ENCODE results near the gene EZH1. TPM values are rescaled to one million over a fixed set of nuclear protein-coding genes. Genes with fewer than 3 reads are reported as not detected.
A peak's percentile ranks its signal among the peaks of the same experiment; 100 is the strongest.

Gene EZH1
- total RNA-seq, 1 experiment from 2014 or later: 31.7 TPM

DNA sequence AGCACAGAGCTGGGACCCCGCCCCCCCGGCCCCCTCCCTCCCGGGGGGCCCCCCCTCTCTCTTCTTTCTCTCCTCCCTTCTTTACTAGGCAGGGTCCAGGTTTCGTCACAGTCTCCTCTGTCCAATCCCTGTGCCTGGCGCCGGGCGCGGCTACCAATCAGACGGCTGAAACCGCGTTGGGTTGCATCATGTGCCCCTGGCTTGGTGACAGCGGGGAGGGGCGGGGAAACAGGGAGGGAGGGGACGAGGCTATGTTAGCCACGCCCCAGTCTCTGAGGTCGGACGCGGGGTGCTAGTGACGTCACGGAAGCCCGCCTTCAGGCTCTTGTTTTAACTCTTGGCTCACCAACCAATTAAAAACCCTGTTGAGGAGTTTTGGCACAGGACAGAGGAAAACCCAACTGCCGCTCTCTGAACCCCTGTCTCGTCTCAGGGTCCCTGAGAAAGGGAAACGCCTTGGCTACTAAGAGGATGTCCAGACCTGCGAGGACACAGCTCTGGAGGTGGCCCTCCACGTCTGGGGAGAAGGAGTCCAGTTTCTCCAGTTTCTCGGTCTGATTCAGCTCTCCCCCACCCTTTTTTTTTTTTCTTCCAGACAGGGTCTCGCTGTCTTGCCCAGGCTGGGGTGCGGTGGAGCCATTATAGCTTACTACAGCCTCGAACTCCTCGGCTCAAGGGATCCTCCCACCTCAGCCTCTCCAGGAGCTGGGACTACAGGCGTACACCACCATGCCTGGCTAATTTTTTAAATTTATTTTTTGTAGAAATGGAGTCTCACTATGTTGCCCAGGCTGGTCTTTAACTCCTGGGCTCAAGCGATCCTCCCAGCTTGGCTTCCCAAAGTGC lies 67.6 kb downstream of the EZH1 start:
- Mint-ChIP-seq H3K36me3 (ENCODE audit: insufficient read depth, unreplicated experiment) (peaks cover 14% of the 10 kb centered on the region), H3K4me3 (ENCODE audit: unreplicated experiment) (peak overlapping the region; percentile 86), H3K9me3 (ENCODE audit: unreplicated experiment) (no peaks in the 10 kb centered on the region), H3K27me3 (ENCODE audit: insufficient read depth, unreplicated experiment) (no peaks in the 10 kb centered on the region), H3K4me1 (ENCODE audit: insufficient read depth, unreplicated experiment) (peaks cover 22% of the 10 kb centered on the region), H3K27ac (ENCODE audit: low read depth, unreplicated experiment) (peak overlapping the region; percentile 42)
- CTCF ChIA-PET: interaction anchor here (0.7 to 6.3 kb wide), 6 partner anchors 13 to 100 kb away, joined by 3 to 61 read pairs (median 6); partner anchors contain the start of genes PSMC3IP, RETREG3 and TUBG1
- POLR2A ChIA-PET: interaction anchor here (0.5 to 10.9 kb wide), 18 partner anchors 9 to 711 kb away, joined by 3 to 158 read pairs (median 10); partner anchors contain the start of genes CAVIN1, CNP, COASY and MLX
- TF ChIP-seq, protein P1, sequence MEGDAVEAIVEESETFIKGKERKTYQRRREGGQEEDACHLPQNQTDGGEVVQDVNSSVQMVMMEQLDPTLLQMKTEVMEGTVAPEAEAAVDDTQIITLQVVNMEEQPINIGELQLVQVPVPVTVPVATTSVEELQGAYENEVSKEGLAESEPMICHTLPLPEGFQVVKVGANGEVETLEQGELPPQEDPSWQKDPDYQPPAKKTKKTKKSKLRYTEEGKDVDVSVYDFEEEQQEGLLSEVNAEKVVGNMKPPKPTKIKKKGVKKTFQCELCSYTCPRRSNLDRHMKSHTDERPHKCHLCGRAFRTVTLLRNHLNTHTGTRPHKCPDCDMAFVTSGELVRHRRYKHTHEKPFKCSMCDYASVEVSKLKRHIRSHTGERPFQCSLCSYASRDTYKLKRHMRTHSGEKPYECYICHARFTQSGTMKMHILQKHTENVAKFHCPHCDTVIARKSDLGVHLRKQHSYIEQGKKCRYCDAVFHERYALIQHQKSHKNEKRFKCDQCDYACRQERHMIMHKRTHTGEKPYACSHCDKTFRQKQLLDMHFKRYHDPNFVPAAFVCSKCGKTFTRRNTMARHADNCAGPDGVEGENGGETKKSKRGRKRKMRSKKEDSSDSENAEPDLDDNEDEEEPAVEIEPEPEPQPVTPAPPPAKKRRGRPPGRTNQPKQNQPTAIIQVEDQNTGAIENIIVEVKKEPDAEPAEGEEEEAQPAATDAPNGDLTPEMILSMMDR (IDR thresholded peaks at IDR 0.05; ENCODE audit: unreplicated experiment): no peak
- DNase-seq (ENCODE audit: unreplicated experiment): peak; percentile 100
- intact Hi-C loops (cut with micrococcal nuclease): loop anchor here (5.0 kb wide), 2 partner anchors 55 to 70 kb away; partner anchors contain the start of genes RETREG3 and TUBG1
- BruUV-seq (replicated peaks): no TSS peak

DNA sequence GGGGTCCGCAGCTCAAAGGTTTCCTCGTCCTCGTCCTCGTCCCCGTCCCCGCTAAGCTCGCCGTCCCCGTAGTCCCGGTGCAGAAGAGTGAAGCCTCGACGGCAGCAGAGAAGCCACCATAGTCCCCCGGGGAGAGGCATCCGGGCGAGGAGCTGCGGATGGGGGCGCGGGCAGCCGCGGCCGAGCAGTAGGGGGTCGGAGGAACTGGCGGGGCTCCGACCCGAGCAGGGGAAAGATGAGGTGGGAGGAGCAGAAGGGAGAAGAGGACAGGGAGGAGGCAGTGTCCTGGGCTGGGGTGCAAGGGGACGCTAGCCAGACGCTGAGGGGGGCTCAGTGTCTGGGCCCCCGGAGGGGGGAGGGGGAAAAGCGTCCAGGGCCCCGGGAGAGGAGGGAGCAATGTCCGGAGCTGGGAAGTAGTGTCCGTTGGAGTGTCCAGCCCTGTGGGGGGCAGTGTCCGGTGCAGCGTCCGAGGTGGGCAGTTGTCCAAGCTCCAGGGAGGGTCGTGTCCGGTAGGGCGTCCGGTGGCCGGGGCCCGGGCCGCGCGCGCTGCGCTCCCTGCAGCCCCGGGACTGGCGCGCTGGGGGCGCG lies 68.3 kb downstream of the EZH1 start, which contains the start of gene PLEKHH3:
Gene PLEKHH3, minus strand, starts transcription at position 571 of the 588 bp plus-strand sequence. Its CDS starts 431 bp downstream, at position 140.
- TF ChIP-seq, protein P1 (IDR thresholded peaks at IDR 0.05; ENCODE audit: unreplicated experiment): no peak
- intact Hi-C loops (cut with micrococcal nuclease): loop anchor here (5.0 kb wide), 2 partner anchors 54 to 69 kb away; partner anchors contain the start of genes RETREG3 and TUBG1
- ChIA-PET CTCF (interaction anchor here (0.6 to 6.3 kb wide), 5 partner anchors 9 to 99 kb away, joined by 3 to 61 read pairs (median 8); partner anchors contain the start of gene PSMC3IP), POLR2A (interaction anchor here (0.5 to 10.9 kb wide), 22 partner anchors 8 to 711 kb away, joined by 3 to 158 read pairs (median 7); partner anchors contain the start of genes CAVIN1, CNP, COASY and MLX)
- BruUV-seq (replicated peaks): no TSS peak
- Mint-ChIP-seq H3K9me3 (ENCODE audit: unreplicated experiment) (no peaks in the 10 kb centered on the region), H3K27me3 (ENCODE audit: insufficient read depth, unreplicated experiment) (no peaks in the 10 kb centered on the region), H3K36me3 (ENCODE audit: insufficient read depth, unreplicated experiment) (peaks cover 21% of the 10 kb centered on the region), H3K4me1 (ENCODE audit: insufficient read depth, unreplicated experiment) (peaks cover 17% of the 10 kb centered on the region), H3K27ac (ENCODE audit: low read depth, unreplicated experiment) (peak within 1 kb of the TSS; percentile 42), H3K4me3 (ENCODE audit: unreplicated experiment) (peak within 1 kb of the TSS; percentile 86)
- DNase-seq (ENCODE audit: unreplicated experiment): peak; percentile 41

DNA sequence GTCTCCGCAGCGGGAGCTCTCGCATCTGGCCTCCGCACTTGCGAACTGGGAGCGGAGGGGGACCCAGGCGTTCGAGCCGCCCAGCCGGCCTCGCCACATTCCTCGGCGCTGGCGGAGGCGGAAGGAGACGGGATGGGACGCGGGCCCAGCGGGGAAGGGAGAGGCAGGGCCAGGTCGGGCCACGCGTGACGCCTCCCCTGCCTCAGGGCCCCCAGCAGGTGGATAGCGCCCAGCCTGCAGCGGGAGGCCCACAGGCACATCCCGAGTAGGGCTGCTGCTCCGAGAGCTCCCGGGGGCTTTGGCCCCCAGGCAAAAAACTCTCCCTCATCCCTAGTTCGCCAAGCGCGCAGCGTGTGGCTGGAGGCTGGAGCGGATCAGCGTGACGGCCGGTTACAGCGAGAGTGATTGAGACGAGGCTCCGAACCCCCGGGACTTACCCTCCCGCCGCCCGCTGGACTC lies 68.8 kb downstream of the EZH1 start:
- POLR2A ChIA-PET: interaction anchor here (0.5 to 10.9 kb wide), 18 partner anchors 8 to 710 kb away, joined by 3 to 158 read pairs (median 10); partner anchors contain the start of genes COASY, NAGLU, PSMC3IP and RETREG3
- TF ChIP-seq, protein P1 (IDR thresholded peaks at IDR 0.05; ENCODE audit: unreplicated experiment): no peak

More for the DNA sequence above, 68.8 kb downstream of the EZH1 start:
- peaks cover 27% of the 10 kb centered on the region for H3K36me3 Mint-ChIP-seq (ENCODE audit: insufficient read depth, unreplicated experiment)
- H3K9me3 Mint-ChIP-seq (ENCODE audit: unreplicated experiment): no peaks in the 10 kb centered on the region
- H3K4me1 Mint-ChIP-seq (ENCODE audit: insufficient read depth, unreplicated experiment): peaks cover 16% of the 10 kb centered on the region
- CTCF ChIA-PET: interaction anchor here (0.6 to 6.3 kb wide), 5 partner anchors 9 to 99 kb away, joined by 3 to 61 read pairs (median 8); partner anchors contain the start of gene PSMC3IP
- H3K27me3 Mint-ChIP-seq (ENCODE audit: insufficient read depth, unreplicated experiment): no peaks in the 10 kb centered on the region
- H3K27ac Mint-ChIP-seq (ENCODE audit: low read depth, unreplicated experiment): peak overlapping the region; percentile 42
- intact Hi-C loops (cut with micrococcal nuclease): loop anchor here (5.0 kb wide), 2 partner anchors 54 to 69 kb away; partner anchors contain the start of genes RETREG3 and TUBG1
- DNase-seq (ENCODE audit: unreplicated experiment): peak; percentile 42
- no TSS peak for BruUV-seq (replicated peaks)
- peak overlapping the region; percentile 86 for H3K4me3 Mint-ChIP-seq (ENCODE audit: unreplicated experiment)

Measured in MCF 10A (cell line).